Heart right ventricle (tissue), 16 donors: ENCODE data around the gene KNCN. TPM values are rescaled to one million over a fixed set of nuclear protein-coding genes. Genes with fewer than 3 reads are reported as not detected.

Source experiments
- ATAC-seq, 8 donors: fragments of 200-7000 bp; cut with Tn5 transposase; one replicate each; pipeline ENCODE4 v1.9.1; 2020; ENCODE audit warnings: mild to moderate bottlenecking in 8 of 8, moderate library complexity in 8 of 8, moderate number of reproducible peaks in 1 of 8
- DNase-seq, 2 donors: peaks; one replicate each; pipeline ENCODE4 v3.0.0-alpha.2; 2020
- H3K27ac ChIP-seq, 10 donors: fragments of 200-600 bp; sonication (generic) in 2 of 10; one replicate each; pipeline versions ENCODE4 v1.5.0 to v1.8.0; 2020 to 2022; ENCODE audit warnings: mild to moderate bottlenecking in 3 of 10
- H3K27me3 ChIP-seq, 7 donors: fragments of 200-600 bp; one replicate each; pipeline ENCODE4 v1.8.0; 2021 to 2022; ENCODE audit warnings: mild to moderate bottlenecking in 2 of 7
- H3K36me3 ChIP-seq, 9 donors: fragments of 200-600 bp; sonication (generic) in 1 of 9; one replicate each; pipeline versions ENCODE4 v1.5.0 to v1.8.0; 2020 to 2022; ENCODE audit warnings: mild to moderate bottlenecking in 2 of 9
- H3K4me1 ChIP-seq, 9 donors: fragments of 200-600 bp; sonication (generic) in 1 of 9; one replicate each; pipeline versions ENCODE4 v1.5.0 to v1.8.0; 2020 to 2022; ENCODE audit warnings: mild to moderate bottlenecking in 4 of 9
- H3K4me3 ChIP-seq, 10 donors: fragments of 200-600 bp; sonication (generic) in 2 of 10; one replicate each; pipeline versions ENCODE4 v1.5.0 to v1.8.0; 2020 to 2022; ENCODE audit warnings: mild to moderate bottlenecking in 7 of 10, moderate library complexity in 2 of 10
- H3K9me3 ChIP-seq, 11 donors: fragments of 200-600 bp in 10 of 11; sonication (generic) in 2 of 11; one replicate each; pipeline versions ENCODE4 v1.5.0 to v1.8.0; 2013 to 2022; ENCODE audit warnings: mild to moderate bottlenecking in 2 of 11, control low read depth in 1 of 11, moderate library complexity in 1 of 11
- WGBS, 2 donors: extraction: QIAGEN DNeasy Blood & Tissue Kit; methylation state at CpG; one replicate each; pipeline ENCODE4 v1.1.7; 2013; ENCODE audit warnings: inconsistent platforms in 1 of 2; 5-methylcytosine and 5-hydroxymethylcytosine counted together
- intact Hi-C, 10 donors: fragments of 100-400 bp; cut with DNase I; formaldehyde crosslinking; loops; one replicate each; pipeline versions ENCODE4 v1.11.1 to v1.14.2; 2022
- polyA plus RNA-seq, 2 donors: library from polyadenylated mRNA; stranded (reverse); fragments of 200-250 nt; gene quantifications; one replicate each; pipeline ENCODE4 v1.2.3, GENCODE V29; 2013
- total RNA-seq, 10 donors: library from RNA; stranded (reverse); fragmentation: NEBNext Ultra II Directional in 3 of 10; extraction: Animal tissue kit (Norgen Biotek cat#: 25700) in 3 of 10; gene quantifications; one replicate each; pipeline versions ENCODE4 v1.2.1 to v1.2.4, GENCODE V29; 2021 to 2023
- TF ChIP-seq, protein P1 (sequence below), 9 donors: fragments of 200-600 bp; sonication (generic) in 2 of 9; IDR thresholded peaks; one replicate each; pipeline versions ENCODE4 v1.5.0 to v1.8.0; 2021 to 2022; ENCODE audit warnings: antibody characterized with exemption in 9 of 9, mild to moderate bottlenecking in 5 of 9, moderate library complexity in 1 of 9
- donor health status: Arrhythmogenic right ventricular cardiomyopathy.
- donor health status: ischemic (EF 13 %, LVEDD 7.1; RV severe dilation, severe dysfunction).
- donor health status: healthy with polysubstance abuse.
- donor health status: DM: no; HTN: yes; CAD: no.
- donor health status: DM: no; HTN: no; CAD: no.
- donor health status: ischemic (EF 25% LVEDD 6.9; RV normal size, moderate dysfunction).
- donor health status: ischemic (EF 25% LVEDD 5.7; RV mildly dilated, moderate dysfunction).
- donor health status: healthy.
- donor health status: DM: yes; HTN: yes; CAD: no.
- donor health status: Ischemic cardiomyopathy.
- donor health status: ischemic (EF 35%, LVEDD 5.7; RV mildly dilated, moderate dysfunction).
- donor health status: nonischemic (EF 11% LVEDD 7.7; RV severe dilation, severe dysfunction).
- donor health status: DM: yes; HTN: yes; CAD: no.
- donor health status: PGD.
- donor health status: ischemic (EF 29% LVEDD 5.4; RV normal size, mild dysfunction).
- donor health status: nonischemic (EF 23%, LVEDD 6.1; RV moderate dilation, normal function).

KNCN gene
- total and polyA plus RNA-seq, 12 donors, result not detected

DNA sequence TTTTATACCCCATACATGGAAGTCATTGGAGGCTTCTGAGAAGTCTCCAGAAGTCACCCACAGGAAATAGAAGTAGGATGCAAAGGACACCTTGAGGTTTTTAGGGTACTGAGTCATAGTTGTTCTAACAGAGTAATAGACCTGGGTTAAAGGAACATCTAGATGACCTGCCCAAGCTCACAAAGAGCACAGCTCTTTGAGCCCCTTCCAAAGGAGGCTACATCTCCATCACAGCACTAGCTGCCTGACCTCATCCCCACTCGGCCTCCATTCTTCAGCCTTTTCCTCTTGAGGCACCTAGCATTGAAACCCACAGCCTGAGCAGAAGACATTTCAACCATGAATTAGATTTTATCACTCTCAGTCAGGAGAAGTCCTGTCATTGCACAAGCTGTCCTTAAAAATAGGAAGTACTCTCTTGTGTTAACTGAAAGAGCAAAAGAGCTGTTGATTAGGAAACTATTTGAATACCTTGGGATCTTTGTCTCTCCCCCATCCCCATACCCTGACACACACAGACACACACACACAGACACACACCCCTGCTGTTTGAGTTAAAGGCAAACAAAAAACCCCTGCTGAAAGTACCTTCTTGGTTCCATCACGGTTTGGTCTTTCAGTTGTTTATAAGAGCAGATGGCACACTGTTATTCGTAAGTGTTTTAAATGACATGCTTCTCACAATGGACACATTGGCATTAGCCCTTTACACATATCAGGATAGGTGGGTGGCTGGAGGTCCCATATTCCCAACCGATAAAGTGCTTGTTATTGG, 30.4 kb upstream of the KNCN start:
- peaks cover 0 to 80% (median 0%) of the 10 kb centered on the region in 9 donors for H3K4me1 ChIP-seq
- H3K36me3 ChIP-seq, result peaks cover 0 to 100% (median 60%) of the 10 kb centered on the region in 9 donors
- WGBS, 2 donors, result 83 to 87% methylated on average over 4 of the region's 4 CpGs
- no peak overlapping the region for H3K4me3 ChIP-seq
- ATAC-seq, result peak in 3 of 8 donors; percentile 11 to 38 (median 14)
- no peaks in the 10 kb centered on the region for H3K27me3 ChIP-seq
- H3K27ac ChIP-seq, result peak overlapping the region in 1 of 10 donors; percentile 86
- intact Hi-C loops, result no loop called here
- no peak for DNase-seq
- TF ChIP-seq, protein P1, sequence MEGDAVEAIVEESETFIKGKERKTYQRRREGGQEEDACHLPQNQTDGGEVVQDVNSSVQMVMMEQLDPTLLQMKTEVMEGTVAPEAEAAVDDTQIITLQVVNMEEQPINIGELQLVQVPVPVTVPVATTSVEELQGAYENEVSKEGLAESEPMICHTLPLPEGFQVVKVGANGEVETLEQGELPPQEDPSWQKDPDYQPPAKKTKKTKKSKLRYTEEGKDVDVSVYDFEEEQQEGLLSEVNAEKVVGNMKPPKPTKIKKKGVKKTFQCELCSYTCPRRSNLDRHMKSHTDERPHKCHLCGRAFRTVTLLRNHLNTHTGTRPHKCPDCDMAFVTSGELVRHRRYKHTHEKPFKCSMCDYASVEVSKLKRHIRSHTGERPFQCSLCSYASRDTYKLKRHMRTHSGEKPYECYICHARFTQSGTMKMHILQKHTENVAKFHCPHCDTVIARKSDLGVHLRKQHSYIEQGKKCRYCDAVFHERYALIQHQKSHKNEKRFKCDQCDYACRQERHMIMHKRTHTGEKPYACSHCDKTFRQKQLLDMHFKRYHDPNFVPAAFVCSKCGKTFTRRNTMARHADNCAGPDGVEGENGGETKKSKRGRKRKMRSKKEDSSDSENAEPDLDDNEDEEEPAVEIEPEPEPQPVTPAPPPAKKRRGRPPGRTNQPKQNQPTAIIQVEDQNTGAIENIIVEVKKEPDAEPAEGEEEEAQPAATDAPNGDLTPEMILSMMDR (IDR thresholded peaks at IDR 0.05), result no peak
- no peaks in the 10 kb centered on the region for H3K9me3 ChIP-seq

DNA sequence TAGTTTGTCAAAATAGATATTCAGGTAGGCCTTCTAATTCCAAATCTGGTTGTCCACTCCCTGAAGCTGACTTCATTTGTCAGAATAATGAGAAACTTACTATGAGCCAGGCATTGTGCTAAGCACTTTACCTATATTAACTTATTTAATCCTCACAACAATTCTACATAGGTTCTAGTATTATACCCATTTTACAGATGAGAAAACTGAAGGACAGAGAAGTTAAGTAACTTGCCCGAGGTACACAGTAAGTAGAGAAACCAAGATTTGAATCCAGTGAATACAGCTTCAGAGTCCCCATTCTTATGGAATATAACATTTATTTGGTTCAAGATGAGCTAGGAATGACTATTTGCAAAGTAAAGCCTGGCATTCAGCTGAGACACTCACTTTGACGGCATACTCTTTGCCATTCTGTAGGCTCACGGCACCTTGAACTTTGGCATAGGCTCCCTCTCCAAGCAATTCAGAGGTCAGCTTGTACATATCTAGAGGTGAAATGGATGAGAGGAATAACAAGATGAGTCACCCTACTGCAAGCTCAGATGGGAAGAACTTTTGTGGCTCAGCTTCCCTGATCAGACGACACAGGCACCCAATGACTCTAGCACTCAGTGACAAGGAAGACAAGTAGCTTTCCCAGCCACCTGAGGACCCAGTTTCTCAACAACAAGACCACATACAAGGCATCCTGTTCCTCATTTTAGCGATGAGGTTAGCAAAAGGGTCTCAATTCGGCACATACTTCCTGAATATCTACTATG, 28.9 kb upstream of the KNCN start:
- DNase-seq (no peak), ATAC-seq (peak in 1 of 8 donors; percentile 16)
- Histone ChIP-seq H3K4me1 (peaks cover 0 to 66% (median 0%) of the 10 kb centered on the region in 9 donors), H3K27ac (peak overlapping the region in 1 of 10 donors; percentile 86), H3K27me3 (no peaks in the 10 kb centered on the region), H3K9me3 (no peaks in the 10 kb centered on the region), H3K36me3 (peaks cover 0 to 100% (median 58%) of the 10 kb centered on the region in 9 donors), H3K4me3 (no peak overlapping the region)
- TF ChIP-seq, protein P1 (IDR thresholded peaks at IDR 0.05), result no peak
- intact Hi-C loops, result no loop called here
- 88 to 93% methylated on average over 6 of the region's 6 CpGs for WGBS, 2 donors

DNA sequence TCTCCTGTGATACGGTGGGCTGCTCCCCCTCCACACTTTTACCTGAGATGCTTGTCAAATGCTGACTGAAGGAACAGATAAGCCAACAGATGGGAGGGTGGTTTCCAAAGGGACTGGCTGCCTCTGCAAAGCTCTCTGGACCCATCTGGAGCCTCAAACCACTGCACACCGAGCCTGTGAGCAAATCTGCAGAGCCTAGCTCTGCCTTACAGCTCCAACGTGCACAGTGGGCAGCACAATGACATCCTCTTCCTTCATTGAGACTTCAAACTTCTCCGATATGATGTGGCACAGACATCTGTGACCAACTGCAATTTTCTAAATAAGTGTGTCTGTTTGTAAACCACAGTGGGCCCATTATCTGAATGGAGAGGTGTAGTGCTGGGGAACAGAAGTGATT, 26.2 kb upstream of the KNCN start:
- intact Hi-C loops, result no loop called here
- no peak for ATAC-seq
- Histone ChIP-seq H3K4me3 (no peak overlapping the region), H3K36me3 (peaks cover 0 to 94% (median 38%) of the 10 kb centered on the region in 9 donors), H3K4me1 (peaks cover 0 to 42% (median 6%) of the 10 kb centered on the region in 9 donors), H3K9me3 (no peaks in the 10 kb centered on the region), H3K27me3 (no peaks in the 10 kb centered on the region), H3K27ac (no peak overlapping the region)
- no peak for DNase-seq
- 83 to 91% methylated on average over 4 of the region's 4 CpGs for WGBS, 2 donors
- TF ChIP-seq, protein P1 (IDR thresholded peaks at IDR 0.05), result no peak

DNA sequence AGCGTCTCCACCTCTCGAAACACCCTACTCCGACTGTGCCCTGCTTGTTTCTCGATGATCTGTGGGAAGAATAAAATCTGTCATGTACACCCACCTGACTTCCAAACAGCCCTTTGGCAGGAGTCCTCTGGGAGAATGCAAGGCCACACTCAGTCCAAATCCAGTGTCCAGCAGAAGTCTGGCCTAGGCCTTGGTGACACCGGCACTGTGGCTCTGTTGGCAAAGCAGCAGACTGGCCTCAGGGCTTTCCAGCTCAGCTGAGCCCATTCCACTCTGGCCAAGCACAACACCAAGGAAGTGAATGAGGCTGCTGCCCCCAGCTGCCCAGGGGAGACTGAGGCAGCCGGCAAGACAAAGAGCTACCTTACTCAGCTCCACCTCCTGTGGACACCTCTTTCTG, 25.1 kb upstream of the KNCN start:
- intact Hi-C loops, result no loop called here
- no peak for DNase-seq
- Histone ChIP-seq H3K27ac (peak overlapping the region in 1 of 10 donors; percentile 20), H3K36me3 (peaks cover 0 to 95% (median 27%) of the 10 kb centered on the region in 9 donors), H3K27me3 (no peaks in the 10 kb centered on the region), H3K4me3 (no peak overlapping the region), H3K4me1 (peaks cover 0 to 32% (median 10%) of the 10 kb centered on the region in 9 donors), H3K9me3 (no peaks in the 10 kb centered on the region)
- ATAC-seq, result no peak
- TF ChIP-seq, protein P1 (IDR thresholded peaks at IDR 0.05), result no peak
- WGBS, 2 donors, result 81 to 90% methylated on average over 6 of the region's 6 CpGs
